ENCODE data around the gene STUM. TPM values are rescaled to one million over a fixed set of nuclear protein-coding genes. Genes with fewer than 3 reads are reported as not detected.

STUM gene
- total RNA-seq, 1 experiment from 2014 or later, result 0.03 TPM

DNA sequence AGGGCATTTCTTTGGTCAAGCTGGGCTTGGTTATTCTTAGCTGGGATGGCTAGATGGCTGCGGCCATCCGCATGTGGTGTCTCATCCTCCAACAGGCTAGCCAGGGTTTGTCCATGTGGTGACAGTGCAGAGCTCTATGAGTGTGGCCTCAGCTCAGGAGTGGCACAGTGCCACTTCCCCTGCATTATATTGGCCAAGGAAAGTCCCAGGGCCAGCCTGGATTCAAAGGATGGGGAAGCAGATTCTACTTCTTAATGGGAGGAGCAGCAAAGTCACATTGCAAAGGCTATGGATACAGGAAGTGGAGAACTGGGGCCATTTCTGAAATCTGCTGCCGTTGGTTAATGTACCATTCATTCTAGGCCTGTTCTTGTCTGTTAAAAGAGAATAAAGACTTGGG, 34.4 kb downstream of the STUM start:
- Histone ChIP-seq H3K36me3 (ENCODE audit: control insufficient read depth, insufficient read depth, low read length) (no peaks in the 10 kb centered on the region), H3K27ac (ENCODE audit: low read length) (no peak overlapping the region), H3K9me3 (ENCODE audit: control insufficient read depth, insufficient read depth, low read depth, low read length) (no peaks in the 10 kb centered on the region), H3K4me1 (ENCODE audit: control insufficient read depth, insufficient read depth, low read length) (no peaks in the 10 kb centered on the region), H3K4me3 (ENCODE audit: low read depth in 2 of 2, low read length in 2 of 2) (no peak overlapping the region), H3K27me3 (ENCODE audit: control insufficient read depth, insufficient read depth, low read length) (peaks cover 3% of the 10 kb centered on the region)
- TF ChIP-seq POLR2AphosphoS5 (IDR thresholded peaks at IDR 0.05; ENCODE audit: low read depth, low read length) (no peak), TCF7L2 (IDR thresholded peaks at IDR 0.05; ENCODE audit: low read depth, low read length) (no peak), REST (IDR thresholded peaks at IDR 0.05; ENCODE audit: insufficient read depth in 1 of 2, low read depth in 2 of 2, low read length in 1 of 2) (no peak), SIN3A (IDR thresholded peaks at IDR 0.05; ENCODE audit: borderline replicate concordance, insufficient read depth, low read depth, low read length) (no peak)
- TF ChIP-seq, protein P1, sequence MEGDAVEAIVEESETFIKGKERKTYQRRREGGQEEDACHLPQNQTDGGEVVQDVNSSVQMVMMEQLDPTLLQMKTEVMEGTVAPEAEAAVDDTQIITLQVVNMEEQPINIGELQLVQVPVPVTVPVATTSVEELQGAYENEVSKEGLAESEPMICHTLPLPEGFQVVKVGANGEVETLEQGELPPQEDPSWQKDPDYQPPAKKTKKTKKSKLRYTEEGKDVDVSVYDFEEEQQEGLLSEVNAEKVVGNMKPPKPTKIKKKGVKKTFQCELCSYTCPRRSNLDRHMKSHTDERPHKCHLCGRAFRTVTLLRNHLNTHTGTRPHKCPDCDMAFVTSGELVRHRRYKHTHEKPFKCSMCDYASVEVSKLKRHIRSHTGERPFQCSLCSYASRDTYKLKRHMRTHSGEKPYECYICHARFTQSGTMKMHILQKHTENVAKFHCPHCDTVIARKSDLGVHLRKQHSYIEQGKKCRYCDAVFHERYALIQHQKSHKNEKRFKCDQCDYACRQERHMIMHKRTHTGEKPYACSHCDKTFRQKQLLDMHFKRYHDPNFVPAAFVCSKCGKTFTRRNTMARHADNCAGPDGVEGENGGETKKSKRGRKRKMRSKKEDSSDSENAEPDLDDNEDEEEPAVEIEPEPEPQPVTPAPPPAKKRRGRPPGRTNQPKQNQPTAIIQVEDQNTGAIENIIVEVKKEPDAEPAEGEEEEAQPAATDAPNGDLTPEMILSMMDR (IDR thresholded peaks at IDR 0.05), result no peak
- in situ Hi-C loops (cut with HindIII; ENCODE audit: low pct_unique_long_range_greater_than_20kb, low sequenced_read_pairs), result no loop called here
- ChIA-PET POLR2A (no interaction called here), CTCF (no interaction called here)
- no peak for DNase-seq (ENCODE audit: low read depth, low spot score)
- no peak for ATAC-seq
- intact Hi-C loops (cut with micrococcal nuclease; ENCODE audit: unreplicated experiment), result no loop called here
- no TSS peak for BruUV-seq (replicated peaks)

DNA sequence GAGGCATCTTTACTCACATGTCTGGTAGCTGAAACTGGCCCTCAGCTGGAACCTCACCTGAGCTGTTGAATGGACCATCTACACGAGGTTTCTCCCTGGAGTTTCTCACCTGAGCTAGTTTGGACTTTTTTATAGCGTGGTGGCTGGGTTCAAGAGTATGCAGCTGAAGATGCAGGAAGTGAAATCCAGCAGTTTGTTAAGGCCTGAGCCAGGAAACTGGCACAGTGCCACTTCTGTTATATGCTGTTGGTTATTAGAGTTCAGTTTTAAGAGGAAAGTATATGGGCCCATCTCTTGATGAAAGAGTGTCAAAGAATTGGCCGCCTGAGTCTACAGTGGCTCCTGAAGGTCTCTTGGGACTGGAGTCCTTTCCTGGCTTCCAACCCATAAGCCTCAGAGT, 35.6 kb downstream of the STUM start:
- Histone ChIP-seq H3K36me3 (ENCODE audit: control insufficient read depth, insufficient read depth, low read length) (no peaks in the 10 kb centered on the region), H3K9me3 (ENCODE audit: control insufficient read depth, insufficient read depth, low read depth, low read length) (no peaks in the 10 kb centered on the region), H3K27me3 (ENCODE audit: control insufficient read depth, insufficient read depth, low read length) (peaks cover 3% of the 10 kb centered on the region), H3K4me1 (ENCODE audit: control insufficient read depth, insufficient read depth, low read length) (no peaks in the 10 kb centered on the region), H3K27ac (ENCODE audit: low read length) (no peak overlapping the region), H3K4me3 (ENCODE audit: low read depth in 2 of 2, low read length in 2 of 2) (no peak overlapping the region)
- ATAC-seq (no peak), DNase-seq (ENCODE audit: low read depth, low spot score) (no peak)
- in situ Hi-C loops (cut with HindIII; ENCODE audit: low pct_unique_long_range_greater_than_20kb, low sequenced_read_pairs) (no loop called here), intact Hi-C loops (cut with micrococcal nuclease; ENCODE audit: unreplicated experiment) (no loop called here)
- POLR2A ChIA-PET, result no interaction called here
- BruUV-seq (replicated peaks), result no TSS peak
- TF ChIP-seq POLR2AphosphoS5 (IDR thresholded peaks at IDR 0.05; ENCODE audit: low read depth, low read length), result no peak
- TF ChIP-seq, protein P1 (IDR thresholded peaks at IDR 0.05), result no peak
- no peak for TF ChIP-seq REST (IDR thresholded peaks at IDR 0.05; ENCODE audit: insufficient read depth in 1 of 2, low read depth in 2 of 2, low read length in 1 of 2)
- TF ChIP-seq SIN3A (IDR thresholded peaks at IDR 0.05; ENCODE audit: borderline replicate concordance, insufficient read depth, low read depth, low read length), result no peak
- TF ChIP-seq TCF7L2 (IDR thresholded peaks at IDR 0.05; ENCODE audit: low read depth, low read length), result no peak
- CTCF ChIA-PET, result no interaction called here

Measured in Panc1 (cell line).